Mucosa of rectum (tissue), 2 donors: Measurements from ENCODE around the gene CHD9NB.

Source experiments
- H3K27ac ChIP-seq, 2 donors: one replicate each; pipeline ENCODE4 v1.7.0; 2013; ENCODE audit warnings: inconsistent platforms in 2 of 2, low read depth in 2 of 2, low read length in 2 of 2
- H3K27me3 ChIP-seq, 2 donors: one replicate each; pipeline ENCODE4 v1.7.0; 2013; ENCODE audit warnings: low read length in 2 of 2; ENCODE audit not compliant: control insufficient read depth in 2 of 2, insufficient read depth in 2 of 2
- H3K36me3 ChIP-seq, 2 donors: one replicate each; pipeline ENCODE4 v1.7.0; 2013; ENCODE audit warnings: low read length in 2 of 2; ENCODE audit not compliant: control insufficient read depth in 2 of 2, insufficient read depth in 2 of 2
- H3K4me1 ChIP-seq, 2 donors: one replicate each; pipeline ENCODE4 v1.7.0; 2013; ENCODE audit warnings: low read length in 2 of 2, mild to moderate bottlenecking in 1 of 2; ENCODE audit not compliant: control insufficient read depth in 2 of 2, insufficient read depth in 2 of 2
- H3K4me3 ChIP-seq, 2 donors: one replicate each; pipeline ENCODE4 v1.7.0; 2013; ENCODE audit warnings: low read length in 2 of 2
- H3K9ac ChIP-seq, 2 donors: one replicate each; pipeline ENCODE4 v1.7.0; 2013; ENCODE audit warnings: low read length in 2 of 2, low read depth in 1 of 2, mild to moderate bottlenecking in 1 of 2
- H3K9me3 ChIP-seq, 2 donors: one replicate each; pipeline ENCODE4 v1.7.0; 2013; ENCODE audit warnings: low read length in 2 of 2; ENCODE audit not compliant: control insufficient read depth in 2 of 2
- donor health status: healthy.
- donor health status: Normal muscosa, but diverticular disease.

CHD9NB gene

DNA sequence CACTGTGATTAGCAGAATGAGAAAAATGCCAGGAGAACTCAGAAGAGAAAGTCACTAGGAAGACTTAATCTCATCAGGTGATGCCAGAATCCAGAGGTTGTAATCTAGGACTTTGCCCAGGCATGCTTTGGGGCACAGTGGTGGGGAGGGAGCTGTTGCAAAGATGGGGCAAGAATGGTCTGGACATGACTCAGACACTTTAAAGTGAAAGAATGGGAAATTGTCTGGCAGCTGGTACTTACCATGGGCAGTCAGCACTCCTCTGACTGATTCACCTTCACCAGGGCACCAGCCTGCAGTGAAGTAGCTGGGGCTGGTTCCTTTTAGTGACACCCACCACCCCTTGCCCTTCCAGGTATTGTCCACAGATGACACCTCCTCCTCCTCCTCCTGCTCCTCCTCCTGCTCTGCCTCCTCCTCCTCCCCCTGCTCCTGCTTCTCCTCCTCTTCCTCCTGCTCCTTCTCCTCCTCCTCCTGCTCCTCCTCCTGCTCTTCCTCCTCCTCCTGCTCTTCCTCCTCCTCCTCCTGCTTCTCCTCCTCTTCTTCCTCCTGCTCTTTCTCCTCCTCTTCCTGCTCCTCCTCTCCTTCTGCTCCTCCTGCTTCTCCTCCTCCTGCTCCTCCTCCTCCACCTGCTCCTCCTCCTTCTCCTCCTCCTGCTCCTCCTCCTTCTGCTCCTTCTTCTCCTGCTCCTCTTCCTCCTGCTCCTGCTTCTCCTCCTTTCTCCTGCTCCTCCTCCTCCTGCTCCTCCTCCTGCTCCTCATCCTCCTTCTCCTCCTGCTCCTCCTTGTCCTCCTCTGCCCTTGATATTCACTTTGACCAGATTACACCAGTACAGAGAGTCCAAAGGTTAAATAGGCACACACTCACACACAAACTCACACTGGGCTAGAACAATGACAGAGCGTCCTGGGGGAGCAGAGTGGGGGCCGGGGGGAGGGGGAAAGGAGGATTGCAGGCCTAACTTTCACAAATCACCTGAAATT is at the start of gene CHD9NB:
TSS of gene CHD9NB (minus strand) at position 379 of the 983 bp plus-strand sequence. CDS start 8,739 bp downstream, outside the sequence.
- Histone ChIP-seq H3K27ac (peak within 1 kb of the TSS; percentile 78 to 81), H3K9me3 (no peaks in the 10 kb centered on the region), H3K4me3 (peak within 1 kb of the TSS; percentile 15 to 22), H3K9ac (peak within 1 kb of the TSS; percentile 9 to 17), H3K36me3 (no peaks in the 10 kb centered on the region), H3K4me1 (peaks cover 16 to 39% of the 10 kb centered on the region in 2 donors), H3K27me3 (no peaks in the 10 kb centered on the region)

- Histone ChIP-seq H3K4me1 (peaks cover 20 to 46% of the 10 kb centered on the region in 2 donors), H3K9ac (peak overlapping the region; percentile 57 to 67), H3K36me3 (no peaks in the 10 kb centered on the region), H3K27ac (peak overlapping the region; percentile 97), H3K4me3 (no peak overlapping the region), H3K27me3 (no peaks in the 10 kb centered on the region), H3K9me3 (no peaks in the 10 kb centered on the region)
Observed at GRCh38 chr16:53100889-53101288, 48.2 kb upstream of the CHD9NB start.

- H3K27me3 ChIP-seq, result no peaks in the 10 kb centered on the region
- peaks cover 20 to 46% of the 10 kb centered on the region in 2 donors for H3K4me1 ChIP-seq
- H3K4me3 ChIP-seq, result peak overlapping the region; percentile 71
- peak overlapping the region; percentile 97 for H3K27ac ChIP-seq
- no peaks in the 10 kb centered on the region for H3K36me3 ChIP-seq
- no peaks in the 10 kb centered on the region for H3K9me3 ChIP-seq
- H3K9ac ChIP-seq, result peak overlapping the region; percentile 57 to 67
Observed at GRCh38 chr16:53100131-53100748, 47.5 kb upstream of the CHD9NB start.

DNA sequence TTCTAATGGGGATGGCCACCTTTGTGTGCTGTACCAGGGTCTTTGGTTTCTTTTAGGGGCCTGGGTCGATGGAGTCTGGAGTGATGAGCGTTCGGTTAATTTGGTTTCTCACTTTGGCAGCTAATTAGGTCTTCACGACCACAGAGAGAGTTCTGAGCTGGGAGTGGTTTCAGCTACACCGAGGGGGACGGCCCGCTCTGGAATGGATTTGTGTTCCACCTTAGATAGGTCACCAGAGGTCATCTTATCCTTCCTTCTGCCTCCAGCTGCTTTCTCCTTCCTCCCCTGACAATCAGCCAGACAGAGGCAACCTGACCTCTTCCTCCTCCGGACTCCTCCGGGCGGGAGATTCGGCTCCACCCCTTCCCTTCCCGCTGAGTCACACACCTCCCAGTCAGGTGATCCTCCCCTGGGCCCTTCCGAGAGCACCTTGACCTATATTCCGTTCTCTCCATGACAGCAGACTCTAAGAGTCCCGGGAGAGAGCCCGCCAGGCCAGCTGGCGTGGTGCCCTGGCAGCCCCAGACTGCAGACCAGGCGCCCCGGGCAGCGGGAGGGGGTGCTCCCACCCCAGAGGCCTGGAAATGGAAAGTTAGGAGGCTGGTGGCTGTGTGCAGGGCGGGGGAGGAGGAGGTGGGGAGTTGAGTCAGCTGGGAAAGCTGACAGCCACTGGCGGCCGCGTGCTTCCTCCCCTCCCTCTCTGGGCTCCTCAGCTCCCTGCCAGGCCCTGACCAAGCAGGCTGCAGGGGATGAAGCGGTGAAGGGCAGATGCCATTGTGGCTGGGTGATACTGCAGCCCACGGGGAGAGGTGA is 46.8 kb upstream of the CHD9NB start:
- Histone ChIP-seq H3K27me3 (no peaks in the 10 kb centered on the region), H3K4me1 (peaks cover 20 to 50% of the 10 kb centered on the region in 2 donors), H3K27ac (peak overlapping the region; percentile 97), H3K36me3 (no peaks in the 10 kb centered on the region), H3K9ac (peak overlapping the region; percentile 57 to 67), H3K9me3 (no peaks in the 10 kb centered on the region), H3K4me3 (peak overlapping the region; percentile 71)

DNA sequence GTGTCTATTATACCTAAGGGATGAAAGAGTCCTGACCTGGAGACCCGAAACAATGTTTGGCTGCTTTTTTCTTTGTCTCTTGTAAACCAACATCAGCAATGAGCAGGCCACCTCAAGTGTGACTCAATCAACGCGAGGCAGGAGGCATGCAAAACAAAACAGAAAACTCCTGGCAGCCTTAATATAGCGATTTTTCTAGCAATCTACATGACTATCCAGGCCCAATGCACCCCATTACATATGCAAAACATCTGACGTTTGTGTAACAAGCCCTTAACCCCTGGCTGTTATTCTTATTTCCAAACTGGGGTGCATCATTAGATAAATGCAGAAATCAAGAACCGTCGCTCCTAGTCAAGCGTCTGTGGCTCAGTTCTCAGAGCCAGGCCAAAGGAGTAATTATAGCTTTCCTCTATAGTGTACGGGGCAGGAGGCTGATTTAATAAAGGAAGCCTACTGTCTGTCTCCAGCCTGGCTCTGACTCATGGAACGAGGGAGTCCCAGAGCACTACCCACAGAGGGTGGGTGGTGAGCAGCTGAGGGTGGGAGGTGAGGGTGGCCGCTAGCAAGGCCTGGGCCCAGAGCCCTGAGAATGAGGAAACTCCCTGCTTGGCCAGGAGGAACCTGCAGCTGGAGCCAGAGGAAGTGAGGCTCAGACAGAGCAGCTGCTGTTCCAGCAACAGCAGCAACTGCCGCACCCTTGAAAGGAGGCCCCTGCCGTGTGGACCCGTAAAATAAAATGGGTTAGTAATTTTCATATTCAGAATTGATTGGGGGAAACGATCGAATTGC is 46.0 kb upstream of the CHD9NB start:
- Histone ChIP-seq H3K27ac (peak overlapping the region; percentile 97), H3K9ac (peak overlapping the region; percentile 57 to 67), H3K9me3 (no peaks in the 10 kb centered on the region), H3K27me3 (no peaks in the 10 kb centered on the region), H3K36me3 (no peaks in the 10 kb centered on the region), H3K4me1 (peaks cover 27 to 52% of the 10 kb centered on the region in 2 donors), H3K4me3 (peak overlapping the region; percentile 71)

- H3K36me3 ChIP-seq, result no peaks in the 10 kb centered on the region
- no peak overlapping the region for H3K27ac ChIP-seq
- peaks cover 41 to 56% of the 10 kb centered on the region in 2 donors for H3K4me1 ChIP-seq
- H3K27me3 ChIP-seq, result no peaks in the 10 kb centered on the region
- H3K9ac ChIP-seq, result no peak overlapping the region
- H3K9me3 ChIP-seq, result no peaks in the 10 kb centered on the region
- no peak overlapping the region for H3K4me3 ChIP-seq
Observed at GRCh38 chr16:53097190-53097589, 44.5 kb upstream of the CHD9NB start.

DNA sequence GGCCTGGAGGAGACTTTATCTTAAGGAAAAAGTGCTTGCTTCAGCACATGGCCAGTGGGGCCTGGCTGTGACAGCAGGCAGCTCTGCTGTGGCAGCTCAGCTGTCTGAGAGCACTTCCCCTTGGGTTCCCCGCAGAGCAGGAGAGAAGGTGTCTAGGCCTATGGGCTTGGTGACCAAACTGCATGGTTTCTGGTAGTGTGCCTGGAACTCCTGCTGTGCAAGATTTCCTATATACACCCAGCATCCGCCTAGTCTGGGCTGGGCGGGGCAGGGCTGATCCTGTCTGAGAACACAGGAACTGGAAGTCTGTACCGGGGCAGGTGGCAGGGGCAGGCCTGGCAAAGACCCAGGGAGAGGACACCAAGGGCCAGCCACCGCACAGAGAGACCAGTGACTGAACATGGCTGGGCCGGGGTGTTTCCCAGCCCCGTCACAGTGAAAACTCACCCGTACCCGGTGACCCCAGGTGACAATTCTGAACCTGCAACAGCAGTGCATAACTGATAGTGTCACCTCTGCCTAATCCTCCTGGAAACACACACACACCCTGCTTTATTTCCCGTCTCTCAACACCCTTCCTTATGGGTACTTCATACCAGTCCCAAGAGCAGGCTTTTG is 41.4 kb upstream of the CHD9NB start:
- H3K9ac ChIP-seq, result peak overlapping the region; percentile 58 to 78
- H3K27me3 ChIP-seq, result no peaks in the 10 kb centered on the region
- H3K27ac ChIP-seq, result peak overlapping the region; percentile 92 to 98
- no peaks in the 10 kb centered on the region for H3K9me3 ChIP-seq
- peak overlapping the region; percentile 32 to 51 for H3K4me3 ChIP-seq
- peaks cover 52% of the 10 kb centered on the region in 2 donors for H3K4me1 ChIP-seq
- H3K36me3 ChIP-seq, result no peaks in the 10 kb centered on the region

GRCh38 chr16:53093162-53093744 is 40.6 kb upstream of the CHD9NB start:
- peak overlapping the region in 1 of 2 donors; percentile 58 for H3K9ac ChIP-seq
- peak overlapping the region in 1 of 2 donors; percentile 51 for H3K4me3 ChIP-seq
- peaks cover 43 to 44% of the 10 kb centered on the region in 2 donors for H3K4me1 ChIP-seq
- H3K9me3 ChIP-seq, result no peaks in the 10 kb centered on the region
- H3K27me3 ChIP-seq, result no peaks in the 10 kb centered on the region
- peak overlapping the region; percentile 92 to 98 for H3K27ac ChIP-seq
- H3K36me3 ChIP-seq, result no peaks in the 10 kb centered on the region
